HG02623 (cell line): ENCODE data around the gene GULP1.

Source experiments
- ATAC-seq: cut with Tn5 transposase; IDR thresholded peaks from one replicate; pipeline ENCODE4 v1.9.1; 2021; ENCODE audit warnings: moderate library complexity; ENCODE audit not compliant: unreplicated experiment

GULP1 gene

DNA sequence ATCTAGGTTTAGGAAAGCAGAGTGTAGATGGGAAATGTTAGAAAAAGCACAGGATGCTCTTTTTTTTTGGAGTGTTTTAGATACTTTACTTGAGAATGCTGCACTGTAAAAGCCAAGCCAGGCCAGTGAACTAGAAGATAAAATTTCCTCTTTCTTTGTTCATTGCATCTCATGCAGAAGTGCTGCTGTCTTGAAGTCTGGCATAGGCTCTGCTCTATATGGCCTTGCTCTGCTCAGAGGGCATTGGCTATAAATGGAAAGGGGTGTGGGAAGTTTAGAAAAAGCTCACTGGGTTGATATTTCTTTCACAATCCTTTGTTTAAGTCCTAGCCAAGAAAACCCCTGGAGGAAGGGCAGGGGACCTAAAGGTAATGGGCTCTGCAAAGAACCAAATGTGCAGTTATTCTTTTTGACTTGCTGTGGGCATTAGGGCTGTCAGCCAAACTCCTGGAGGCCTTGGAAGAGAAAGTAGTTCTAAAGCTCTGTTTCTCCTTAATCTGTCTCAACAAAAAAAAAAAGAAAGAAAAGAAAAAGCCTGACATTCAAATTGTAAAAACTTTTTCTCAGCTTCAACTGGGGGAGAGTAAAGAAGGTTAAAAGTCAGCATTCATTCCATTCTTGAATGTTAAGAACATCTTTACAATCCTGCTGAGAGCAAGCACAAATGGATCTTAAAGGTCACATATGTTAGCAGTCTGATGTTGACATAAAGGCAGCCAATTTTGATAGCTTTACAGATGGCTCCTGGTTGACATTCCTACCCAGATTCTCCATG, 338.3 kb downstream of the GULP1 start:
- ATAC-seq = no peak

DNA sequence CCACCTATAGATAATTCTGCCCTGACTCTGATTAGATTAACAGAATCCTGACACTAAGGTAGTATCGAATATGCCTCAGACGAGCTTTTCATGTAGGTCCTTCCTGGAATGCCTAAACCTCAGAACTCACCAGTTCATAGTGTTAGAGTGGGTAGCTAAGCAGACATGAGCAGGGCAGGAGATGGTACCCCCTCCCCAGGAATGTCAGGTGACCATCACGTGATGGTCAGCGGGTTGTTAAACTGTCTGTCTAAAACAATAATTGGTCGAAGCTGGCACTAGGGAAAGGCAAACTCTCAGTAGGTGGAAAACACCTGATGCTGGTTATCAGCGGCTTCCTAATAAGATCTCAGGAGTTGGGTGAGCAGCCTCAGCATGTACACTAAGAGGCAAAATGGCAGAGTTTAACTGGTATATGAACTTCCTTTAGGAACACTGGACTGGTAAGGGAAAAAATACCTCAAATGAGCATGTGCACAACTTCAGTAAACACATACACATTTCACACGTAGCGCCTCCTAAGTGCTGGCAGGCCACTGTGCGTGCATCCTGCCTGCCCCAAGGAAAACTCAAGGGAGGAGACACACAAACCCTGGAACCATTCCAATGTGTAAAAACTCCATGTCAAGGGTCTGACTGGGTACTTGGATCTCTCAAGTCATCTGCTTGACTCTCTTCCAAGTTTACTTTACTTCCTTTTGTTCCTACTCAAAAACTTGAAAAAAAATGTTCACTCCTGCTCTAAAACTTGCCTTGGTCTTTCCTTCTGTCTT, 339.5 kb downstream of the GULP1 start:
- ATAC-seq = no peak

DNA sequence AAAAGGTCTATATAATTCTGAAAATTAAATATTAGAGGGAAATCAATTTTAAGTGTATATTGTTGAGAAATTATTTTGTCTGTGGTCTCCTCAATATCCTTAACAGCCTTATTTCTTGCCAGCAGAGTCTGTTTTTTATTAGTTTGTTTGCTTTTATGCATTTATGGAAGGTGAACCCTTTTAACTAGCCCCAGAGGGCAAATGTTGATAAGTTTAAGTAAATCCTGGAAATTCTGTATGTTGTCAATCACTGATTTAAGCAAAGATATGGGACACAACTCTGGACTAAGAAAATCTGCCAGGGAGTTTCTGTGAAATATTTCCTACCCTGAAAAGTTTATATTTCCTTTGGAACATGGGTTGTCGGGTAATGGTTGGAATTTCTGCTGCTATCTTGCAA, 343.0 kb downstream of the GULP1 start:
- no peak for ATAC-seq
